Right atrium auricular region (tissue), 2 donors: Measurements from ENCODE around the gene SLC23A2. TPM values are rescaled to one million over a fixed set of nuclear protein-coding genes. Genes with fewer than 3 reads are reported as not detected.

Source experiments
- DNase-seq: peaks from one replicate; pipeline ENCODE4 v3.0.0-alpha.2; 2019; ENCODE audit warnings: low spot score
- H3K27ac ChIP-seq, 2 donors: fragments of 200-600 bp; sonication (generic); 1 replicate in 1 of 2; 2 replicates in 1 of 2; pipeline ENCODE4 v1.5.1; 2016 to 2019
- H3K27me3 ChIP-seq, 2 donors: fragments of 200-600 bp; sonication (generic); one replicate each; pipeline versions ENCODE4 v1.5.1 to v1.6.0; 2017 to 2019
- H3K36me3 ChIP-seq: fragments of 200-600 bp; sonication (generic); one replicate; pipeline ENCODE4 v1.5.1; 2016
- H3K4me1 ChIP-seq, 2 donors: fragments of 200-600 bp; sonication (generic); one replicate each; pipeline versions ENCODE4 v1.5.1 to v1.6.0; 2017 to 2019
- H3K4me3 ChIP-seq, 2 donors: fragments of 200-600 bp; sonication (generic); 1 replicate in 1 of 2; 2 replicates in 1 of 2; pipeline ENCODE4 v1.5.1; 2017 to 2019; ENCODE audit warnings: mild to moderate bottlenecking in 1 of 2, moderate library complexity in 1 of 2
- H3K9me3 ChIP-seq, 2 donors: fragments of 200-600 bp; sonication (generic); one replicate each; pipeline ENCODE4 v1.5.1; 2019
- total RNA-seq, 2 donors: library from RNA; depleted of rRNA; stranded (reverse); fragments of >200 nt; gene quantifications; one replicate each; pipeline ENCODE4 v1.1.0, GENCODE V29; 2016
- TF ChIP-seq, protein P1 (sequence below), 2 donors: fragments of 200-600 bp; sonication (generic); IDR thresholded peaks; one replicate each; pipeline ENCODE4 v1.5.1; 2019; ENCODE audit warnings: antibody characterized with exemption in 2 of 2

SLC23A2 gene
- total RNA-seq, 2 donors from 2014 or later, result 9.8 to 10.8 TPM

DNA sequence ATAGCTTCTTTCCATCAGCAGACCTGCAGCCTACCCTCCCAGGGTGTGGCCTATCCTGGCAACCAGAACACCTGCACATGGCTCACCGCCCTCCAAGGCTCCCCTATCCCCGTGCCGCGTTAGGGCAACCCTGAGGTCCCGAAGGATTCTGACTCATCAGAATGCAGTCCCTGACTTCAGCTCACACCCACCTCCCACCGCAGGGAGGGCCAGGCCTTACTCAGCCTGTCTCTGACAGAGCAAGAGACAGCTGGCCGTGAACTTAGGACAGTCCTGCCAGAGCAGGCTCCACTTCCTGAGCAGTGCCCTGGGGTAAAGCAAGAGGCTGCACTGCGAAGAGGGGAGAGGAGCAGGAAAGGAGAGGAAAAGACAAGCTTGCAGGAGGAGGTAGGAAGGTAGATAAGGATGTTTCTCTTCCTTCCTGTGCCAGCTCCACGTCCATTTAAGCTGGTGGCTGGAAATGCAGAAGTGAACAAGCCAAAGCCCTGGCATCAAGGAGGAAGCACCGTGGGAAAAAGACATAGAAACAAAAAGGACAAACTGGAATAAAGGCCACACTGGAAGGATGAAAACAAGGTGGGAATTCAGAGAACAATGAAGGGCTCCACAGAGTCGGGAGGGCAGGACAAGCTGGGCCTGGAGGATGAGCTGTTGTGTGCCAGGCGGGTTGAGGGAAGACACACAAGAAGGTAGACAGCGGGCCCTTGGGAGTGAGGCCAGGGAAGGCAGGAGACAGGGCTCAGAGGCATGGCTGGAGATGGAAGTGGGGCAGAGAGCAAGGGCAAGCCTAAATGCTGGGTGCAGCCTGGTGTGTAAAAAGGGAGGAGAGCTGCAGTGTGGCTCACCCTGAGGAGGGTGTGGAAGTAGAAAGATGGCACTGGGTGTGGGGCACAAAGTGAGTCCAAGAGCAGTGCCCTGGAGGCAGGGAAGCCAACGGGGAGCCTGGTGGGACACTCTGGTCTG is 102.7 kb downstream of the SLC23A2 start:
- TF ChIP-seq, protein P1, sequence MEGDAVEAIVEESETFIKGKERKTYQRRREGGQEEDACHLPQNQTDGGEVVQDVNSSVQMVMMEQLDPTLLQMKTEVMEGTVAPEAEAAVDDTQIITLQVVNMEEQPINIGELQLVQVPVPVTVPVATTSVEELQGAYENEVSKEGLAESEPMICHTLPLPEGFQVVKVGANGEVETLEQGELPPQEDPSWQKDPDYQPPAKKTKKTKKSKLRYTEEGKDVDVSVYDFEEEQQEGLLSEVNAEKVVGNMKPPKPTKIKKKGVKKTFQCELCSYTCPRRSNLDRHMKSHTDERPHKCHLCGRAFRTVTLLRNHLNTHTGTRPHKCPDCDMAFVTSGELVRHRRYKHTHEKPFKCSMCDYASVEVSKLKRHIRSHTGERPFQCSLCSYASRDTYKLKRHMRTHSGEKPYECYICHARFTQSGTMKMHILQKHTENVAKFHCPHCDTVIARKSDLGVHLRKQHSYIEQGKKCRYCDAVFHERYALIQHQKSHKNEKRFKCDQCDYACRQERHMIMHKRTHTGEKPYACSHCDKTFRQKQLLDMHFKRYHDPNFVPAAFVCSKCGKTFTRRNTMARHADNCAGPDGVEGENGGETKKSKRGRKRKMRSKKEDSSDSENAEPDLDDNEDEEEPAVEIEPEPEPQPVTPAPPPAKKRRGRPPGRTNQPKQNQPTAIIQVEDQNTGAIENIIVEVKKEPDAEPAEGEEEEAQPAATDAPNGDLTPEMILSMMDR (IDR thresholded peaks at IDR 0.05), result no peak
- H3K4me1 ChIP-seq, result peaks cover 0 to 11% of the 10 kb centered on the region in 2 donors
- no peak for DNase-seq
- H3K27me3 ChIP-seq, result no peaks in the 10 kb centered on the region
- peaks cover 19% of the 10 kb centered on the region for H3K36me3 ChIP-seq
- no peak overlapping the region for H3K4me3 ChIP-seq
- H3K9me3 ChIP-seq, result no peaks in the 10 kb centered on the region
- H3K27ac ChIP-seq, result no peak overlapping the region

GRCh38 chr20:4897600-4897999 is 103.7 kb downstream of the SLC23A2 start:
- no peak overlapping the region for H3K4me3 ChIP-seq
- no peak overlapping the region for H3K27ac ChIP-seq
- H3K4me1 ChIP-seq, result peaks cover 0 to 11% of the 10 kb centered on the region in 2 donors
- no peaks in the 10 kb centered on the region for H3K27me3 ChIP-seq
- TF ChIP-seq, protein P1 (IDR thresholded peaks at IDR 0.05), result no peak
- H3K36me3 ChIP-seq, result peaks cover 19% of the 10 kb centered on the region
- DNase-seq, result no peak
- no peaks in the 10 kb centered on the region for H3K9me3 ChIP-seq

- H3K9me3 ChIP-seq, result no peaks in the 10 kb centered on the region
- H3K27ac ChIP-seq, result no peak overlapping the region
- H3K27me3 ChIP-seq, result no peaks in the 10 kb centered on the region
- DNase-seq, result peak; percentile 56
- TF ChIP-seq, protein P1 (IDR thresholded peaks at IDR 0.05), result no peak
- H3K36me3 ChIP-seq, result peaks cover 13% of the 10 kb centered on the region
- no peak overlapping the region for H3K4me3 ChIP-seq
- H3K4me1 ChIP-seq, result peaks cover 0 to 11% of the 10 kb centered on the region in 2 donors
Measured at GRCh38 chr20:4896971-4897497, 104.3 kb downstream of the SLC23A2 start.

DNA sequence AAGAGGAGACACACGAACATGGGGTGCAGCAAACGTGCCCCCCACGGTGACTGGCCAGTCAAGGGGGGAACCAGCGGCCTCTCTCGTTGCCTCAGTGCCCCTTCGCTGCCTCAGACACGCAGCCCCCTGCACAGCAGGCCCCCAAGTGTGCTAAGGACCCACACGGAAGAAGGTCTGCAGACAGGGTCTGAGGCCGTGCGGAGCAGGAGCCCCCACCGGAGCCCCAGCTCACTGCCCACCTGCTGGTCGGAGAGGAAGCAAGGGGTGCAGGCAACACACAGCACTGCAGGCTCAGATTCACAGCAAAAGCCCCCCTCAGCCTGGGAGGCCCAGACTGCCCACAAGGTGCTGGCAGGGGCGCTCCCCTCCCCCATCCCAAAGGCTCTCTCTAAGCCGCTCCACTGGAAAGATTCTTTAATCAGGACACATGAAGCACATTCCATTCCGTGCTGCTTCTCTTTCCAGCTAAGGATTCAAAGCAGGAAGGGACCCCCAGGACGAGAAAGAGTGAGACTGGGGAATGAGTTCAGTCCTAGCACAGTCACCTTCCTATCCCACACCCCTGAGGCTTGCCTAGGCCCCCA is 105.1 kb downstream of the SLC23A2 start:
- H3K9me3 ChIP-seq, result no peaks in the 10 kb centered on the region
- TF ChIP-seq, protein P1 (IDR thresholded peaks at IDR 0.05), result no peak
- H3K27ac ChIP-seq, result no peak overlapping the region
- peaks cover 12% of the 10 kb centered on the region for H3K36me3 ChIP-seq
- no peaks in the 10 kb centered on the region for H3K27me3 ChIP-seq
- peak; percentile 26 for DNase-seq
- no peak overlapping the region for H3K4me3 ChIP-seq
- peaks cover 0 to 11% of the 10 kb centered on the region in 2 donors for H3K4me1 ChIP-seq

DNA sequence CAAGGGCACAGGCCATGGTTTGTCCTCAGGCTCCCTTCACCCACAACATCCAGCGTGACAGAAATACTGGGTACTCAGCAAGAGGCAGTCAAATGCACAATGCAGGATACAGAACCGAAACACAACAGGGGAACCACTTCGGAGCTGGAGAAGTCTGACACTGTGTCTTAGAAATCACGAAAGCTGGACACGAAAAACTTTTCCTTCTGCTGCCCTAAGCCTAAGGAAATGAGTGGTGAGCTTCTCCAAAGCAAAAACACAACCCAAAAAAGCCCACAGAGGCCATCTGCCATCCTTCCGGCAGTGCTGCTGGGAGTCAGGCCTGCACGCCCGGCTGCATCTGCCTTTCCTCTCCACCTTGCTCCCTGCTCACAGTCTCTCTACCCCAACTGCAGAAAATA is 106.3 kb downstream of the SLC23A2 start:
- Histone ChIP-seq H3K4me3 (no peak overlapping the region), H3K9me3 (no peaks in the 10 kb centered on the region), H3K27me3 (no peaks in the 10 kb centered on the region), H3K27ac (no peak overlapping the region), H3K36me3 (peaks cover 12% of the 10 kb centered on the region), H3K4me1 (peaks cover 0 to 11% of the 10 kb centered on the region in 2 donors)
- DNase-seq, result peak; percentile 38
- TF ChIP-seq, protein P1 (IDR thresholded peaks at IDR 0.05), result no peak
